ENCODE measurements around the gene FXYD6.

- TF ChIP-seq, protein P1, sequence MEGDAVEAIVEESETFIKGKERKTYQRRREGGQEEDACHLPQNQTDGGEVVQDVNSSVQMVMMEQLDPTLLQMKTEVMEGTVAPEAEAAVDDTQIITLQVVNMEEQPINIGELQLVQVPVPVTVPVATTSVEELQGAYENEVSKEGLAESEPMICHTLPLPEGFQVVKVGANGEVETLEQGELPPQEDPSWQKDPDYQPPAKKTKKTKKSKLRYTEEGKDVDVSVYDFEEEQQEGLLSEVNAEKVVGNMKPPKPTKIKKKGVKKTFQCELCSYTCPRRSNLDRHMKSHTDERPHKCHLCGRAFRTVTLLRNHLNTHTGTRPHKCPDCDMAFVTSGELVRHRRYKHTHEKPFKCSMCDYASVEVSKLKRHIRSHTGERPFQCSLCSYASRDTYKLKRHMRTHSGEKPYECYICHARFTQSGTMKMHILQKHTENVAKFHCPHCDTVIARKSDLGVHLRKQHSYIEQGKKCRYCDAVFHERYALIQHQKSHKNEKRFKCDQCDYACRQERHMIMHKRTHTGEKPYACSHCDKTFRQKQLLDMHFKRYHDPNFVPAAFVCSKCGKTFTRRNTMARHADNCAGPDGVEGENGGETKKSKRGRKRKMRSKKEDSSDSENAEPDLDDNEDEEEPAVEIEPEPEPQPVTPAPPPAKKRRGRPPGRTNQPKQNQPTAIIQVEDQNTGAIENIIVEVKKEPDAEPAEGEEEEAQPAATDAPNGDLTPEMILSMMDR (conservative IDR thresholded peaks at IDR 0.05; ENCODE audit: low read length) = no peak
- TF ChIP-seq EZH2phosphoT487 (IDR thresholded peaks at IDR 0.05; ENCODE audit: borderline replicate concordance, low read depth, low read length) = no peak
Measured at GRCh38 chr11:117808784-117809183, 67.7 kb downstream of the FXYD6 start.

Measured in OCI-LY7 (cell line).